Measurements from ENCODE around the gene STARD9. TPM values are rescaled to one million over a fixed set of nuclear protein-coding genes. Genes with fewer than 3 reads are reported as not detected.

Gene STARD9
- polyA plus RNA-seq = 0.71 to 0.85 TPM (median 0.76 TPM) in 3 replicates
- polyA plus RNA-seq (2011; ENCODE audit: low read depth) = 0.80 TPM
- 0.32 and 0.36 TPM in 2 replicates for polyA plus RNA-seq (2011; cell fraction: cytosol; rRNA removed)
- polyA plus RNA-seq (2011; cell fraction: nucleus; rRNA removed) = 3.3 and 5.0 TPM in 2 replicates
- 0.65 and 1.0 TPM in 2 replicates for polyA plus RNA-seq (2012; ENCODE audit: low replicate concordance)
- 2.3 to 3.9 TPM (median 3.7 TPM) in 3 replicates for polyA minus RNA-seq
- 0.19 TPM for polyA minus RNA-seq (2011; cell fraction: cytosol; rRNA and poly(A)+ RNA removed)
- polyA minus RNA-seq (2011; cell fraction: nucleus; rRNA and poly(A)+ RNA removed) = 3.1 and 6.1 TPM in 2 replicates

GRCh38 chr15:42575188-42576039, at the start of gene STARD9:
Gene STARD9, plus strand, starts transcription at chr15:42575606. Its CDS starts 110 bp downstream, at chr15:42575716.
- Histone ChIP-seq H3K9ac (ENCODE audit: control insufficient read depth, extremely low read depth, insufficient read depth, low read length) (peak within 1 kb of the TSS; percentile 71), H3K79me2 (ENCODE audit: control insufficient read depth, insufficient read depth, low read length) (peaks cover 3% of the 10 kb centered on the region), H3K9me1 (ENCODE audit: control insufficient read depth, extremely low read depth, insufficient read depth, low read length) (no peaks in the 10 kb centered on the region), H3K4me3 (ENCODE audit: control insufficient read depth in 2 of 3, extremely low read depth in 1 of 3, insufficient read depth in 2 of 3, low read depth in 1 of 3, low read length in 3 of 3) (peak within 1 kb of the TSS; percentile 81 to 86 (median 85)), H3K27me3 (ENCODE audit: control insufficient read depth, extremely low read depth, insufficient read depth, low read length) (no peaks in the 10 kb centered on the region), H3K4me1 (ENCODE audit: control insufficient read depth, extremely low read depth, insufficient read depth, low read length) (peaks cover 9% of the 10 kb centered on the region), H3K36me3 (ENCODE audit: control insufficient read depth in 2 of 2, extremely low read depth in 1 of 2, insufficient read depth in 2 of 2, low read length in 2 of 2) (no peaks in the 10 kb centered on the region), H3K27ac (ENCODE audit: control insufficient read depth, insufficient read depth, low read length) (peak within 1 kb of the TSS; percentile 31), H3K4me2 (ENCODE audit: control insufficient read depth, extremely low read depth, insufficient read depth, low read depth, low read length) (peak within 1 kb of the TSS; percentile 96), H4K20me1 (ENCODE audit: control insufficient read depth, extremely low read depth, insufficient read depth, low read length) (no peaks in the 10 kb centered on the region), H3K9me3 (ENCODE audit: control insufficient read depth, low read depth, low read length) (no peaks in the 10 kb centered on the region), H2AFZ (ENCODE audit: control insufficient read depth, low read length) (peak within 1 kb of the TSS; percentile 91)
- FAIRE-seq = no peak
- TF ChIP-seq CTCF (optimal IDR thresholded peaks at IDR 0.05 in 1 of 3, IDR thresholded peaks at IDR 0.05 in 1 of 3, conservative IDR thresholded peaks at IDR 0.05 in 1 of 3; ENCODE audit: extremely low read depth in 1 of 3, insufficient read depth in 2 of 3, low read length in 3 of 3) = no peak
- TF ChIP-seq EZH2 (IDR thresholded peaks at IDR 0.05; ENCODE audit: low read length) = no peak
- DNase-seq (ENCODE audit: low read depth, low spot score) = peak; percentile 82
- dilution Hi-C loops (cut with MboI; ENCODE audit: extremely low pct_ligation_motif_present, low sequenced_read_pairs) = no loop called here

- TF ChIP-seq CTCF (optimal IDR thresholded peaks at IDR 0.05 in 1 of 3, IDR thresholded peaks at IDR 0.05 in 1 of 3, conservative IDR thresholded peaks at IDR 0.05 in 1 of 3; ENCODE audit: extremely low read depth in 1 of 3, insufficient read depth in 2 of 3, low read length in 3 of 3) (no peak), EZH2 (IDR thresholded peaks at IDR 0.05; ENCODE audit: low read length) (no peak)
- peaks cover 9 to 11% of the 10 kb centered on the region in 2 experiments for H3K36me3 ChIP-seq (ENCODE audit: control insufficient read depth in 2 of 2, extremely low read depth in 1 of 2, insufficient read depth in 2 of 2, low read length in 2 of 2)
- H3K4me3 ChIP-seq (ENCODE audit: control insufficient read depth in 2 of 3, extremely low read depth in 1 of 3, insufficient read depth in 2 of 3, low read depth in 1 of 3, low read length in 3 of 3) = no peak overlapping the region
- no peaks in the 10 kb centered on the region for H3K9me1 ChIP-seq (ENCODE audit: control insufficient read depth, extremely low read depth, insufficient read depth, low read length)
- FAIRE-seq (no peak), DNase-seq (ENCODE audit: low read depth, low spot score) (no peak)
- no peak overlapping the region for H3K4me2 ChIP-seq (ENCODE audit: control insufficient read depth, extremely low read depth, insufficient read depth, low read depth, low read length)
- no peak overlapping the region for H2AFZ ChIP-seq (ENCODE audit: control insufficient read depth, low read length)
- H3K9me3 ChIP-seq (ENCODE audit: control insufficient read depth, low read depth, low read length) = no peaks in the 10 kb centered on the region
- H3K9ac ChIP-seq (ENCODE audit: control insufficient read depth, extremely low read depth, insufficient read depth, low read length) = no peak overlapping the region
- no peak overlapping the region for H3K27ac ChIP-seq (ENCODE audit: control insufficient read depth, insufficient read depth, low read length)
- dilution Hi-C loops (cut with MboI; ENCODE audit: extremely low pct_ligation_motif_present, low sequenced_read_pairs) = no loop called here
- no peaks in the 10 kb centered on the region for H3K4me1 ChIP-seq (ENCODE audit: control insufficient read depth, extremely low read depth, insufficient read depth, low read length)
- H3K27me3 ChIP-seq (ENCODE audit: control insufficient read depth, extremely low read depth, insufficient read depth, low read length) = no peaks in the 10 kb centered on the region
- H3K79me2 ChIP-seq (ENCODE audit: control insufficient read depth, insufficient read depth, low read length) = no peaks in the 10 kb centered on the region
- H4K20me1 ChIP-seq (ENCODE audit: control insufficient read depth, extremely low read depth, insufficient read depth, low read length) = no peaks in the 10 kb centered on the region
Measured at GRCh38 chr15:42528970-42529369, 46.4 kb upstream of the STARD9 start.

Measured in keratinocyte (primary cell).